ENCODE results near the gene UBIAD1.
"Not testable (repeated sequence)": the region's sequence is repeated elsewhere in the genome, so short reads cannot be mapped to it uniquely, and the experiment has no call there.

The UBIAD1 gene

GRCh38 chr1:11272832-11273594, at the start of gene UBIAD1:
TSS of gene UBIAD1 (plus strand) at chr1:11273198. CDS start at chr1:11273532, 334 bp downstream.
- DNase-seq (ENCODE audit: low read depth in 2 of 2) = peak; percentile 76 to 81

GRCh38 chr1:11227106-11228077, 45.6 kb upstream of the UBIAD1 start:
- no peak for DNase-seq (ENCODE audit: low read depth in 2 of 2)

- DNase-seq (ENCODE audit: low read depth in 2 of 2) = no peak
These were observed 43.8 kb upstream of the UBIAD1 start for GRCh38 chr1:11229203-11229602.

- no peak for DNase-seq (ENCODE audit: low read depth in 2 of 2)
These were observed 39.8 kb upstream of the UBIAD1 start for GRCh38 chr1:11233208-11233607.

- DNase-seq (ENCODE audit: low read depth in 2 of 2) = no peak
These were observed 35.6 kb upstream of the UBIAD1 start for GRCh38 chr1:11237356-11237755.

- DNase-seq (ENCODE audit: low read depth in 2 of 2) = no peak
These were observed 34.7 kb upstream of the UBIAD1 start for GRCh38 chr1:11238311-11238710.

GRCh38 chr1:11245248-11245647, 27.8 kb upstream of the UBIAD1 start:
- DNase-seq (ENCODE audit: low read depth in 2 of 2) = no peak

- DNase-seq (ENCODE audit: low read depth in 2 of 2) = no peak
These were observed 26.9 kb upstream of the UBIAD1 start for GRCh38 chr1:11245904-11246719.

- no peak for DNase-seq (ENCODE audit: low read depth in 2 of 2)
These were observed 24.8 kb upstream of the UBIAD1 start for GRCh38 chr1:11248169-11248568.

- no peak for DNase-seq (ENCODE audit: low read depth in 2 of 2)
These were observed 20.5 kb upstream of the UBIAD1 start for GRCh38 chr1:11252538-11252937.

GRCh38 chr1:11253226-11253625, 19.8 kb upstream of the UBIAD1 start:
- no peak for DNase-seq (ENCODE audit: low read depth in 2 of 2)

GRCh38 chr1:11256299-11256698, 16.7 kb upstream of the UBIAD1 start:
- DNase-seq (ENCODE audit: low read depth in 2 of 2) = no peak

- DNase-seq (ENCODE audit: low read depth in 2 of 2) = peak; percentile 90 to 91
These were observed 10.6 kb upstream of the UBIAD1 start, which contains the start of gene MTOR for GRCh38 chr1:11262171-11263049. TSS of gene MTOR (minus strand) at chr1:11262551. CDS start at chr1:11259409, 3,142 bp downstream.

GRCh38 chr1:11266268-11267074, 6.5 kb upstream of the UBIAD1 start:
- no peak for DNase-seq (ENCODE audit: low read depth in 2 of 2)

- not testable (repeated sequence) for DNase-seq (ENCODE audit: low read depth in 2 of 2)
These were observed 5.4 kb upstream of the UBIAD1 start for GRCh38 chr1:11267350-11268337.

GRCh38 chr1:11272544-11272831, 510 bp upstream of the UBIAD1 start:
- no peak for DNase-seq (ENCODE audit: low read depth in 2 of 2)

- DNase-seq (ENCODE audit: low read depth in 2 of 2) = no peak
These were observed 717 bp downstream of the UBIAD1 start for GRCh38 chr1:11273595-11274234.

- no peak for DNase-seq (ENCODE audit: low read depth in 2 of 2)
These were observed 6.2 kb downstream of the UBIAD1 start for GRCh38 chr1:11279152-11279551.

Data from activated CD4-positive, alpha-beta T cell treated with anti-CD3 and anti-CD28 coated beads for 24 hours (primary cell).